DOHH2 (cell line): Measurements from ENCODE around the gene AATF.

ENCODE experiments used
- EZH2phosphoT487 ChIP-seq: fragments of 200-600 bp; sonication (generic); IDR thresholded peaks from 2 replicates; pipeline ENCODE4 v1.6.1; 2017; ENCODE audit warnings: borderline replicate concordance, mild to moderate bottlenecking, antibody characterized with exemption, low read length, moderate library complexity, mixed read lengths
- TF ChIP-seq, protein P1 (sequence below): fragments of 200-600 bp; sonication (generic); IDR thresholded peaks from one replicate; pipeline ENCODE4 v1.5.1; 2014; ENCODE audit warnings: antibody characterized with exemption, mild to moderate bottlenecking, low read depth, low read length; ENCODE audit not compliant: poor library complexity, severe bottlenecking

DNA sequence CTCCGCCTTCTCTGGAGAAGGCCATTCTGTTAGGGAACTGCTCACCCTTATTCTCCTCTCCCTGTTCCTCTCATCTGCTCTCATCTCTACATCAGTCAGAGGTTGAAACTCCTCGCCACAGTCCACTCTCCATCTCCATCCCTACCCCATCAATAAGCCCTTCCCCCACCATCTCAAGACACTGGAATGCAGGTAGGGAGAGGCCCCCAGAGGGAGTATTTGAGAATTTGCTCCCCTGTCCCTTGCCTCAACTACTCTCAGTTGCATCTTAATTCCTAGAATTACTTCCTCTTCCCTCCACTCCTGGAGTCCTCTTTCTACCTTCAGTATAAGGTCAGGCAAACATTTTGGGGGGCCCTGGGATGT, 2.0 kb upstream of the AATF start:
- TF ChIP-seq, protein P1, sequence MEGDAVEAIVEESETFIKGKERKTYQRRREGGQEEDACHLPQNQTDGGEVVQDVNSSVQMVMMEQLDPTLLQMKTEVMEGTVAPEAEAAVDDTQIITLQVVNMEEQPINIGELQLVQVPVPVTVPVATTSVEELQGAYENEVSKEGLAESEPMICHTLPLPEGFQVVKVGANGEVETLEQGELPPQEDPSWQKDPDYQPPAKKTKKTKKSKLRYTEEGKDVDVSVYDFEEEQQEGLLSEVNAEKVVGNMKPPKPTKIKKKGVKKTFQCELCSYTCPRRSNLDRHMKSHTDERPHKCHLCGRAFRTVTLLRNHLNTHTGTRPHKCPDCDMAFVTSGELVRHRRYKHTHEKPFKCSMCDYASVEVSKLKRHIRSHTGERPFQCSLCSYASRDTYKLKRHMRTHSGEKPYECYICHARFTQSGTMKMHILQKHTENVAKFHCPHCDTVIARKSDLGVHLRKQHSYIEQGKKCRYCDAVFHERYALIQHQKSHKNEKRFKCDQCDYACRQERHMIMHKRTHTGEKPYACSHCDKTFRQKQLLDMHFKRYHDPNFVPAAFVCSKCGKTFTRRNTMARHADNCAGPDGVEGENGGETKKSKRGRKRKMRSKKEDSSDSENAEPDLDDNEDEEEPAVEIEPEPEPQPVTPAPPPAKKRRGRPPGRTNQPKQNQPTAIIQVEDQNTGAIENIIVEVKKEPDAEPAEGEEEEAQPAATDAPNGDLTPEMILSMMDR: no peak
- TF ChIP-seq EZH2phosphoT487: no peak
